GM19463 (cell line): ENCODE results near the gene PACRG.

ENCODE experiments used
- ATAC-seq: cut with Tn5 transposase; IDR thresholded peaks from one replicate; pipeline ENCODE4 v1.9.1; 2021; ENCODE audit warnings: mild to moderate bottlenecking, moderate library complexity; ENCODE audit not compliant: unreplicated experiment

The PACRG gene

DNA sequence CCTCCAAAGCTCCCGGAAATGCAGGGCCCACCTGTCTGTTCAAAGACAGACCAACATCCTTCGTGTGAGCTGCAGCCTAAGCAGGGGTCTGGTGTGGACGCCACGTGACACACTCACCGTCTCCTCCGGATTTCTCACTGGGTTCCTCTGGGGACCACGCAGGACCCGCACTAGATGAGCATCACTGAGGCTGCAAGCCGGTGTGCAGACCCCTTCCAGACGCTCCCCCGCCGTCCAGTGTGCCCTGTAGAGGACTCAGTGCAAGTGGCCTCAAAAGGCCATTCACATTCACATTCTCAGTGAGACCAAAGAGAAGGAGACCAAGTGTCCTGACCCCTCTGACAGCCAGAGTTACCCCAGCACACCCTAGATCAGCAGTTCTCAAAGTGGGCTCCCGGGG, 595.5 kb downstream of the PACRG start:
- no peak for ATAC-seq

GRCh38 chr6:163323705-163324104, 595.9 kb downstream of the PACRG start:
- ATAC-seq: no peak

- ATAC-seq: no peak
Measured at GRCh38 chr6:163324326-163324687, 596.5 kb downstream of the PACRG start.

DNA sequence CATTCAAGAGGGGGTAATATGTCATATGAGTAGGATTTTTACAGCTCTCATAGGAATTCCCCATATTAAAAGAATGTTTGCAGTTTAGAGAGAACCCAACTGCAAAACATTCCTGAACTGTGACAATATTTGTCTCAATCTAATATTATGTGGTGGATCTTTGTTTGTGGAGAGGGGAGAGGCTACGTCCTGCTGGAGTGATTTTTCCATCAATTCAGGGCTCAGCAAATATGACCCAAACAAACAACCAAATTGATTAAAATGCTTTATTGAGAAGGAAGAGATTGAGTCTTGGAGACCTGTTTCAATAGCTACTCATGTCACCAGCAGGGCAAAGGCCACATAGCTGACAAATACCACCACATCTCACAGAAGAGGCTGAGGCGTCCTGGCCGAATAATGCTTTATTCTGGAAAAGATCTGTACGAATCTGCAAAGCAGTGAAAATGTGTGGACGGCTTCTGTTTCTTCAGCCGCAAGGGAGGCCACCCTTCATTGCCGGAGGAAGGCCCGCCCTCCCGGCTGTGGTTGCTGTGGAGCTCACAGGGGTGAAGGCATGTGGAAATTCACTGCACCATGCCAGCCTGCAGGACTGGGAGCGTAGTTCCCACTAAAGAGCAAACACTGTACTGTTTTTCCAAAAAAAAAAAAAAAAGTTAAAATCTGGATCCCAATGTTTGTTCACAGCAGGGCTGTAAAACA, 597.1 kb downstream of the PACRG start:
- no peak for ATAC-seq

DNA sequence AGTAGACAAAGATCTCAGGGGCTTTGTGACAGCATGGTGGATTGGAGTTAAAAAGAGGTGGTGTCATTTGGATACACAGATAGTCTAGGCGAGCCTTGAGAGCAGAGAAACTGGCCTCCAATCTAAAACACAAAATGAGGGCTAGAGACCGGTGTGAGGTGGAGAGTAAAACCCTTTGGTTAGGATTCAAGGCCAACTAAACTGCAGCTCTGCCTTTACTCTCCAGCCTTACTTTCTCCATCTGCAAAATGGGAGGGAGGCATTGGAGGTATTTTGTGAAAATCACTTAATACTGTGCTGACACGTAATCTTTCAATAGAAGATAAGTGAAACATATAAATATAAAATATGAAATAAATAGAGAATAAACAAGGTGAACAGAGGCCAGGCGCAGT, 597.6 kb downstream of the PACRG start:
- ATAC-seq: no peak

GRCh38 chr6:163327165-163327880, 599.5 kb downstream of the PACRG start:
- no peak for ATAC-seq

- no peak for ATAC-seq
Measured at GRCh38 chr6:163327921-163328320, 600.1 kb downstream of the PACRG start.

DNA sequence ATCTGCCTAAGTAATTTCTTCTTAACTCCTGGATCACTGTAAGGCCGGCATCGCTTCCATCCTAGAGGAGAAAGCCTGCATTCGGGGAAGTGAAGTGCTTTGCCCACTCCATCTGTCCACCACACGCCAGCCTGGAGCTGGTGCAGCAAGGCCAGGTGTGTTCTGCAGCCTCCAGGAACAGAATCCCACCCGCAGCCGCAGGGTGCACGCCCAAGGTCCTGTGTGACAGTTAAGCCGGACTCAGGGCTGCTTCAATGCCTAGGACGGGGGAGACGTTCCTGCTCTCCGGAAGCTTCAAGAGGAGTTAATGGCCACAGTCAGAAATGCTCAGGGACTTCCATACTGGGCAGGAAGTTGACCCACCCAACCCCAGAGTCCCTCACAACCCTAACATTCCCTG, 600.6 kb downstream of the PACRG start:
- ATAC-seq: no peak

DNA sequence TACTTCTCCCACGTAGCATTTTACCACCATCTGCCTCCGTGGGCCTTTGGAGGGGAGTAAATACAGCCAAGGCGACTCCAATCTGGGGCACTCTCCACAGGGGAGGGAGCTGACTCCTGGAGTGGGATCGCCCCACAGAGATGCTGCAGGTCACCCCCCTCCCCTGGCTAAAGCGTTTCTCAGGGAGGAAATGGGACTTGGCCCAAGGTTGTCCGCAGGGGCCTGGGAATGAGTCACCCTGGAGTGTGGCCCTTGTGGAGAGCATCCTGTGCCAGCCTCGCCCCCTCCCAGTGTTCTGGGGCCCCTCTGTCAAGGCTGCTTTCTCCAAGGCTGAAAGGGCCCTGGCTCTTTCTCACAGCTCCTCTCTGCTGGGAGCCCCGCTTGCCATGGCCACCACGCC, 602.2 kb downstream of the PACRG start:
- ATAC-seq: no peak

DNA sequence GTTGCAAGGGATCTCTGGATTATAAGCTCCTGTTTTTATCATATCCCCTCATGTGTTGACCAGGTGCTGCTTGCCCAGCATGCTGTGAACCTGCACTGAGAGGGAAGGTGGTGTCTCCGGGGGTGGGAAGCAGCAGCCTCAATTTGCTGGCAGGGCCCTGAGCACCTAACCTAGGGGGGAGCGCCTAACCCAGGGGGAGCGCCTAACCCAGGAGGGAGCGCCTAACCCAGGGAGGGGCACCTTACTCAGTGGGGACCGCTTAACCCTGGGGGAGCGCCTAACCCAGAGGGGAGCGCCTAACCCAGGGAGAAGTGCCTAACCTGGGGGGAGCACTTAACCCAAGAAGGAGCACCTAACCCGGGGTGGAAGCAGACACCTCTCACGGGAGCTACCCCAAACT, 603.5 kb downstream of the PACRG start:
- no peak for ATAC-seq

- no peak for ATAC-seq
Measured at GRCh38 chr6:163332575-163332974, 604.8 kb downstream of the PACRG start.

DNA sequence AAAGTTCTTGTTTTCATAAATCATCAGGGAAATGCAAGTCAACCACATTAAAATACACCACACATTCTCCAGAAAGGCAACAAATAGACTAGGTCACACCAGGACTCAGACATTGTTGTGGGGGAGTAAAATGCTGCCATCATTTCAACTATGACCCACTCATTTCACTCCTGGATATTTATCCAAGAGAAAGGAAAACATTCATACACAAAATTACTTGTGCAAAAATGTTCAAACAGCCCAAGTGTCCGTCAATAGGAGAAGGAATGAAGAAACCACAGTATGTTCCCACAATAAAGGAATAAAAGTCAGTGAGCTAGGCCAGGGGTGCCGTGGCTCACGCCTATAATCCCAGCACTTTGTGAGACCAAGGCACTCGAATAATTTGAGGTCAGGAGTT, 605.3 kb downstream of the PACRG start:
- ATAC-seq: no peak

DNA sequence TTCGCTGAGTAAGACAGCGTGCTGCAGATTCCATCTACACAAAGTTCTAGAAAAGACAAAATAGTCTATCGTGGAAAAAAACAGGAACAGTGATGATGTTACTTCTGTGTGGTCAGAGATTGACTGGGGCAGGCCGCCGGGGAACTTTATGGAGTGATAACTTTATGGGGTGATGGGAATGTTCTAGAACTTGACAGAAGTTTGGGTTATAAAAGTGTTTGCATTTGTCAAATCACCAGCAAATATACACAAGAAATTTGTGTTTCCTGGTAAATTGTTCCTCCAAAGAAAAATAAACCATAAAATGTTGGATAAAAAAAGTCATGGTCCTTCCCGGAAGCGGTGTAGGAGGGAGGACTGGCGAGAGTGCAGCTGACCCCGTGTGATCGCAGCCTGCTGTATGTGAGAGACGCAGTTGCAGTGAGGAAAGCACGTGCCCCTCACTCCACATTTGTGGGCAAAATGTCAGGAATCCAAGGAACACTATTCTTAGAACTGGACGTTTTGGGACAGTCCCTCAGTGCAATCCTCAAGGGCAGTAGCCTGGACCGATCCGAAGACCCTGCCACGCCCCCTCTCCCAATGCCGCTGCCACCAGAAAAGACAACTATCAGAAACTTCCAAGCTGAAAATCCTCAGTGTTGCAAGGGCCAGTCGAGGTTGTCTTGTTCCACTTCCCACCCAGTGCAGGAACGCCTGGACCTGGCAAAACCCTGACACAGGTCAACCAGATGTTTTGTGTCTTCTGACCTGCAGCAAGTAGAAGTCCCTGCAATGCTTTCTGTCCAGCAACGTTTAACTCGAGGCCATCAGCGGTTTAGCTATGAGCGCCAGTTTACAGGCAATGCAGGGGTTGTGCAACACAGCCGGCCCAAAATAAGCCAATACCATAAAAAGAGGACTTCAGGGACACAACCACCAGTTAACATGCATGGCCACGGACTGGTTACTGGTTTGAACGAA, 606.2 kb downstream of the PACRG start:
- no peak for ATAC-seq

DNA sequence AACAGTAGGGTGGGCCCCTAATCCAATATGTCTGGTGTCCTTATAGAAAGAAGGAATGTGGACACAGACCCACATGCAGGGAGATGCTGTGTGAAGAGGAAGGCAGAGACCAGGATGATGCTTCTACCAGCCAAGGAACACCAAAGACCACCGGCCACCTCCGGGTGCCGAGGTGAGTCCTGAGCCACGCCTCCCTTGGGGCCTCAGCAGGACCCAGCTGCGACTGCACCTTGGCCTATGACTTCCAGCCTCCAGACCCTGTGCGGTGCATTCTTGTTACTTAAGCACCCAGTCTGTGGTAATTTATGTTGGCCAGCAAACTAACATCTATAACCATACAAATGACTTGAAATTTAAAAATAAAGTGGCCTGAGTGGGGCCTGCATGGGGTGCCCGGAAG, 607.3 kb downstream of the PACRG start:
- no peak for ATAC-seq

GRCh38 chr6:163335671-163336545, 608.1 kb downstream of the PACRG start:
- no peak for ATAC-seq

GRCh38 chr6:163336961-163337360, 609.2 kb downstream of the PACRG start:
- no peak for ATAC-seq

DNA sequence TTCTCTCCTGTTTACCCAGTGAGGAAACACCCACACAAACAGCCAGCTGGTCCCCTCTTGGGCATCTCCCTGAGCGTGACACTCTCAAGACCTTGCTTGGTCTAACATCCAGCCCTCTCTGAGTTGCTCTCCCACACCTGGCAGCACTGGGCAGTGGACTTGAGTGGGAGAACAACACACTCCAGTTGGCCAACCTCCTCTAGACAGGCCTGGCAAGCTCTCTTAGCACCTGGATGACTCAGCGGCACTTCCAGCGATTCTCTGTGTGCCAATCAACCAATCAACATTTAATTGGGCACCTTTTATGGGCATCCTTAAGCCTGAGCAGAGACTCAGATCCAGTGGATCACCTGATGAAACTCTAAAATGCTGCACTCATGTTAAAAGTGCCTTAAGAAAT, 610.2 kb downstream of the PACRG start:
- no peak for ATAC-seq

- no peak for ATAC-seq
Measured at GRCh38 chr6:163338671-163339405, 611.1 kb downstream of the PACRG start.

- ATAC-seq: no peak
Measured at GRCh38 chr6:163339466-163339865, 611.7 kb downstream of the PACRG start.
